H1 (cell line): Measurements from ENCODE around the gene ASB14. TPM values are rescaled to one million over a fixed set of nuclear protein-coding genes. Genes with fewer than 3 reads are reported as not detected.

ENCODE experiments used
- CTCF ChIA-PET: fragments of 300-600 bp; sonication (Branson Sonifier 250); formaldehyde crosslinking; loops from one replicate; lab custom pipeline; 2021; ENCODE audit not compliant: partially characterized antibody; lab: Charles Lee
- POLR2A ChIA-PET: fragments of 300-600 bp; sonication (Branson Sonifier 250); formaldehyde crosslinking; loops from one replicate; lab custom pipeline; 2021; ENCODE audit warnings: inconsistent platforms; ENCODE audit not compliant: partially characterized antibody; lab: Charles Lee
- DNase-seq, 2 experiments: peaks; one replicate each; pipeline versions ENCODE4 v3.0.0 to v3.0.0-alpha.2; 2010 to 2022; ENCODE audit warnings: low spot score in 2 of 2, low read depth in 1 of 2, mixed read lengths in 1 of 2
- FAIRE-seq: peaks from 2 replicates; lab custom pipeline; 2011; peaks lifted over from hg19 to GRCh38; lab: Jason Lieb, UNC
- H2AFZ ChIP-seq: 2 replicates; pipeline ENCODE4 v1.8.1; 2012; ENCODE audit warnings: low read length, inconsistent platforms
- H2AK5ac ChIP-seq: 2 replicates; pipeline ENCODE4 v1.6.1; 2013; ENCODE audit warnings: low read depth, low read length
- H2BK120ac ChIP-seq: replicated peaks from 2 replicates; pipeline ENCODE3; 2013; ENCODE audit warnings: low read depth, low read length, inconsistent platforms
- H2BK12ac ChIP-seq: 2 replicates; pipeline ENCODE4 v1.6.1; 2013; ENCODE audit warnings: low read depth, low read length
- H2BK15ac ChIP-seq: 2 replicates; pipeline ENCODE4 v1.6.1; 2013; ENCODE audit warnings: low read length
- H2BK20ac ChIP-seq: 2 replicates; pipeline ENCODE4 v1.6.1; 2013; ENCODE audit warnings: low read length
- H2BK5ac ChIP-seq: 2 replicates; pipeline ENCODE4 v1.6.1; 2013; ENCODE audit warnings: low read depth, low read length
- H3K14ac ChIP-seq: 2 replicates; pipeline ENCODE4 v1.6.1; 2013; ENCODE audit warnings: inconsistent platforms; ENCODE audit not compliant: insufficient read length
- H3K18ac ChIP-seq: 2 replicates; pipeline ENCODE4 v1.6.1; 2013; ENCODE audit warnings: low read length; ENCODE audit errors: extremely low read depth
- H3K23ac ChIP-seq: 2 replicates; pipeline ENCODE4 v1.6.1; 2013; ENCODE audit warnings: inconsistent platforms; ENCODE audit not compliant: insufficient read length
- H3K23me2 ChIP-seq: 2 replicates; pipeline ENCODE4 v1.6.1; 2013; ENCODE audit warnings: low read depth, low read length
- H3K27ac ChIP-seq: 2 replicates; pipeline ENCODE4 v1.6.1; 2011; ENCODE audit warnings: low read depth, low read length, inconsistent platforms
- H3K27me3 ChIP-seq, 4 experiments: replicated peaks in 1 of 4; 1 replicate in 1 of 4; 2 replicates in 3 of 4; pipeline versions ENCODE4 v1.6.1 to v1.8.1; 2011 to 2013; ENCODE audit warnings: low read length in 3 of 4, mild to moderate bottlenecking in 3 of 4, inconsistent platforms in 2 of 4, mixed read lengths in 2 of 4, moderate library complexity in 1 of 4; ENCODE audit not compliant: control insufficient read depth in 3 of 4, insufficient read depth in 3 of 4; ENCODE audit errors: extremely low read depth in 1 of 4
- H3K36me3 ChIP-seq, 4 experiments: 2 replicates each; pipeline versions ENCODE4 v1.6.1 to v1.8.1; 2011 to 2013; ENCODE audit warnings: mild to moderate bottlenecking in 4 of 4, low read length in 3 of 4, moderate library complexity in 2 of 4, control low read depth in 1 of 4, inconsistent platforms in 1 of 4; ENCODE audit not compliant: insufficient read depth in 4 of 4, control insufficient read depth in 2 of 4
- H3K4ac ChIP-seq: replicated peaks from 2 replicates; pipeline ENCODE3; 2013; ENCODE audit warnings: low read length, low read depth, mixed read lengths, inconsistent platforms; ENCODE audit not compliant: insufficient read length
- H3K4me1 ChIP-seq, 4 experiments: replicated peaks in 1 of 4; 1 replicate in 1 of 4; 2 replicates in 3 of 4; pipeline versions ENCODE4 v1.6.1 to v1.8.1; 2011 to 2013; ENCODE audit warnings: low read length in 3 of 4, inconsistent platforms in 2 of 4, mixed read lengths in 1 of 4; ENCODE audit not compliant: insufficient read depth in 4 of 4, control insufficient read depth in 3 of 4
- H3K4me2 ChIP-seq, 2 experiments: 2 replicates each; pipeline versions ENCODE4 v1.6.1 to v1.8.1; 2011 to 2013; ENCODE audit warnings: low read depth in 2 of 2, low read length in 2 of 2, control low read depth in 1 of 2, inconsistent platforms in 1 of 2, mild to moderate bottlenecking in 1 of 2; ENCODE audit not compliant: insufficient read depth in 1 of 2
- H3K4me3 ChIP-seq, 4 experiments: fragments of 200-600, 300-600 bp in 1 of 4; sonication (generic), shearing (Covaris generic), sonication (Bioruptor Twin) in 1 of 4; 2 replicates each; pipeline versions ENCODE4 v1.5.1 to v1.8.1; 2011 to 2016; ENCODE audit warnings: low read length in 4 of 4, low read depth in 3 of 4, control low read depth in 2 of 4, inconsistent platforms in 2 of 4, mild to moderate bottlenecking in 2 of 4, mixed read lengths in 1 of 4, moderate library complexity in 1 of 4; ENCODE audit not compliant: insufficient read depth in 2 of 4; ENCODE audit errors: extremely low read depth in 1 of 4
- H3K56ac ChIP-seq: replicated peaks from 2 replicates; pipeline ENCODE3; 2013; ENCODE audit warnings: low read depth, mild to moderate bottlenecking, mixed read lengths, low read length, inconsistent platforms; ENCODE audit not compliant: insufficient read length
- H3K79me1 ChIP-seq: 2 replicates; pipeline ENCODE4 v1.6.1; 2013; ENCODE audit warnings: low read depth, low read length, control low read depth
- H3K79me2 ChIP-seq, 2 experiments: 2 replicates each; pipeline versions ENCODE4 v1.6.1 to v1.8.1; 2012 to 2013; ENCODE audit warnings: low read length in 2 of 2, mild to moderate bottlenecking in 2 of 2, inconsistent platforms in 1 of 2; ENCODE audit not compliant: insufficient read depth in 2 of 2, control insufficient read depth in 1 of 2
- H3K9ac ChIP-seq, 4 experiments: replicated peaks in 1 of 4; 1 replicate in 1 of 4; 2 replicates in 3 of 4; pipeline versions ENCODE4 v1.6.1 to v1.8.1; 2011 to 2013; ENCODE audit warnings: low read depth in 3 of 4, low read length in 3 of 4, control low read depth in 2 of 4, mild to moderate bottlenecking in 2 of 4, moderate library complexity in 2 of 4, inconsistent platforms in 1 of 4; ENCODE audit errors: extremely low read depth in 1 of 4
- H3K9me3 ChIP-seq, 2 experiments: 2 replicates each; pipeline versions ENCODE4 v1.6.1 to v1.8.1; 2012 to 2013; ENCODE audit warnings: mild to moderate bottlenecking in 2 of 2, moderate library complexity in 2 of 2, control low read depth in 1 of 2, inconsistent platforms in 1 of 2, low read depth in 1 of 2, low read length in 1 of 2, mixed read lengths in 1 of 2; ENCODE audit not compliant: insufficient read depth in 2 of 2
- H4K20me1 ChIP-seq, 2 experiments: replicated peaks in 1 of 2; 2 replicates each; pipeline versions ENCODE3 to v1.8.1; 2011 to 2013; ENCODE audit warnings: inconsistent platforms in 2 of 2, low read length in 2 of 2, mild to moderate bottlenecking in 1 of 2; ENCODE audit not compliant: insufficient read depth in 2 of 2, control insufficient read depth in 1 of 2
- H4K5ac ChIP-seq: 2 replicates; pipeline ENCODE4 v1.6.1; 2013; ENCODE audit warnings: low read length, low read depth, mixed read lengths, inconsistent platforms; ENCODE audit not compliant: insufficient read length
- H4K8ac ChIP-seq: 2 replicates; pipeline ENCODE4 v1.8.0; 2013; ENCODE audit warnings: mild to moderate bottlenecking, moderate library complexity, low read length, inconsistent platforms; ENCODE audit not compliant: insufficient read depth; ENCODE audit errors: extremely low read depth
- H4K91ac ChIP-seq: replicated peaks from 2 replicates; pipeline ENCODE3; 2013; ENCODE audit warnings: low read length, mixed read lengths, inconsistent platforms; ENCODE audit not compliant: insufficient read length
- ASH2L ChIP-seq: fragments of 200-600, 300-600 bp; sonication (generic); IDR thresholded peaks from one replicate; pipeline ENCODE4 v1.7.1; 2017; ENCODE audit warnings: low read length
- BRCA1 ChIP-seq: IDR thresholded peaks from 2 replicates; pipeline ENCODE4 v1.6.1; 2012; ENCODE audit warnings: low read depth, low read length, improper control_type of control experiment
- KDM4A ChIP-seq: IDR thresholded peaks from one replicate; pipeline ENCODE4 v1.7.1; 2012; ENCODE audit warnings: low read depth, mild to moderate bottlenecking, moderate library complexity, low read length, inconsistent platforms; ENCODE audit not compliant: severe bottlenecking
- MAFK ChIP-seq: IDR thresholded peaks from 2 replicates; pipeline ENCODE4 v1.6.1; 2012; ENCODE audit warnings: low read depth, mild to moderate bottlenecking, improper control_type of control experiment, low read length
- POLR2A ChIP-seq, 2 experiments: IDR thresholded peaks; 1 replicate in 1 of 2; 2 replicates in 1 of 2; pipeline ENCODE4 v1.6.1; 2011; ENCODE audit warnings: low read depth in 2 of 2, low read length in 2 of 2, mild to moderate bottlenecking in 2 of 2; ENCODE audit errors: control extremely low read depth in 1 of 2
- POU5F1 ChIP-seq: IDR thresholded peaks from 2 replicates; pipeline ENCODE4 v1.6.1; 2011; ENCODE audit warnings: low read depth, mild to moderate bottlenecking, low read length, moderate library complexity
- SIX5 ChIP-seq: IDR thresholded peaks from 2 replicates; pipeline ENCODE4 v1.6.1; 2011; ENCODE audit warnings: mild to moderate bottlenecking, low read depth, low read length
- SRF ChIP-seq: IDR thresholded peaks from 2 replicates; pipeline ENCODE4 v1.6.1; 2011; ENCODE audit warnings: mild to moderate bottlenecking, low read depth, low read length, moderate library complexity
- WGBS, 2 experiments: shearing (Covaris generic) in 1 of 2; methylation state at CpG; one replicate each; pipeline versions ENCODE4 v1.1.6 to v1.1.7; 2013 to 2015; ENCODE audit warnings: low lambda C conversion rate in 2 of 2, mixed read lengths in 2 of 2, inconsistent platforms in 1 of 2, low coverage in 1 of 2, missing lambda C conversion rate in 1 of 2; ENCODE audit not compliant: insufficient replicate concordance in 2 of 2, insufficient coverage in 1 of 2, insufficient read length in 1 of 2; ENCODE audit errors: extremely low coverage in 1 of 2, missing lambda C conversion rate in 1 of 2; 5-methylcytosine and 5-hydroxymethylcytosine counted together
- polyA plus RNA-seq, 7 experiments: library from polyadenylated mRNA; depleted of rRNA in 3 of 7; stranded (reverse) in 5 of 7; unstranded in 2 of 7; fragments of >200 nt in 5 of 7; fragments of 200-250 nt in 2 of 7; gene quantifications; 1 replicate in 5 of 7; 2 replicates in 1 of 7; 4 replicates in 1 of 7; pipeline versions ENCODE4 v1.2.1 to v1.2.3, GENCODE V29; 2011 to 2013; ENCODE audit warnings: missing spikeins in 2 of 7, mixed read lengths in 2 of 7
- total RNA-seq: library from RNA; stranded (reverse); fragmentation: NEBNext Ultra II Directional; extraction: Animal tissue kit (Norgen Biotek cat#: 25700); gene quantifications from 2 replicates; pipeline ENCODE4 v1.2.1, GENCODE V29; 2021

The ASB14 gene
- total and polyA plus RNA-seq, 2 of the 8 experiments (the other 6 are each of a cell fraction or from before 2014, with no cell fraction given), result not detected

GRCh38 chr3:57314204-57314603 lies 21.7 kb upstream of the ASB14 start:
- no peak overlapping the region for H3K4ac ChIP-seq
- no peak overlapping the region for H3K14ac ChIP-seq
- no peak overlapping the region for H2AK5ac ChIP-seq
- no peak overlapping the region for H3K56ac ChIP-seq
- H3K18ac ChIP-seq, result no peak overlapping the region
- H3K36me3 ChIP-seq, result no peaks in the 10 kb centered on the region
- DNase-seq, result no peak
- ChIA-PET POLR2A (no interaction called here), CTCF (no interaction called here)
- no peaks in the 10 kb centered on the region for H3K79me2 ChIP-seq
- no peak overlapping the region for H3K27ac ChIP-seq
- H2BK120ac ChIP-seq, result no peak overlapping the region
- 92% methylated on average over 3 of the region's 3 CpGs; no CpG with 5 or more reads in 1 of the 2 experiments for WGBS, 2 experiments
- H3K9me3 ChIP-seq, result no peaks in the 10 kb centered on the region
- no peak overlapping the region for H3K4me3 ChIP-seq
- H4K20me1 ChIP-seq, result no peaks in the 10 kb centered on the region
- no peak overlapping the region for H4K5ac ChIP-seq
- no peak for TF ChIP-seq MAFK
- TF ChIP-seq POU5F1, result no peak
- no peak for TF ChIP-seq SRF
- TF ChIP-seq ASH2L, result no peak
- TF ChIP-seq BRCA1, result no peak
- no peak for TF ChIP-seq KDM4A
- no peak for TF ChIP-seq POLR2A (IDR thresholded peaks at IDR 0.05; ENCODE audit: control extremely low read depth in 1 of 2, low read depth in 2 of 2, low read length in 2 of 2)
- no peak for TF ChIP-seq SIX5
- no peak overlapping the region for H2BK20ac ChIP-seq
- H3K9ac ChIP-seq, result no peak overlapping the region
- no peaks in the 10 kb centered on the region for H3K79me1 ChIP-seq
- no peaks in the 10 kb centered on the region for H3K23me2 ChIP-seq
- H2BK15ac ChIP-seq, result no peak overlapping the region
- no peak overlapping the region for H2AFZ ChIP-seq
- H2BK12ac ChIP-seq, result no peak overlapping the region
- no peak overlapping the region for H3K4me2 ChIP-seq
- H4K91ac ChIP-seq, result no peak overlapping the region
- no peak overlapping the region for H4K8ac ChIP-seq
- no peaks in the 10 kb centered on the region for H3K27me3 ChIP-seq
- H3K23ac ChIP-seq, result no peak overlapping the region
- no peak overlapping the region for H2BK5ac ChIP-seq
- no peaks in the 10 kb centered on the region for H3K4me1 ChIP-seq
- no peak for FAIRE-seq
